ENCODE data around the gene METTL16.

Gene METTL16

GRCh38 chr17:2372180-2372579, 139.5 kb downstream of the METTL16 start:
- Histone ChIP-seq H3K9me3 (ENCODE audit: control insufficient read depth, low read depth, low read length) (no peaks in the 10 kb centered on the region), H3K27me3 (ENCODE audit: control insufficient read depth, insufficient read depth, low read length) (no peaks in the 10 kb centered on the region), H3K36me3 (ENCODE audit: control insufficient read depth, low read depth, low read length) (no peaks in the 10 kb centered on the region), H3K9ac (ENCODE audit: low read length) (no peak overlapping the region), H3K4me1 (ENCODE audit: control insufficient read depth, low read depth, low read length) (no peaks in the 10 kb centered on the region), H3K4me3 (ENCODE audit: low read length) (no peak overlapping the region), H3K27ac (ENCODE audit: low read length) (no peak overlapping the region)

- no peaks in the 10 kb centered on the region for H3K9me3 ChIP-seq (ENCODE audit: control insufficient read depth, low read depth, low read length)
- H3K27ac ChIP-seq (ENCODE audit: low read length), result no peak overlapping the region
- no peaks in the 10 kb centered on the region for H3K4me1 ChIP-seq (ENCODE audit: control insufficient read depth, low read depth, low read length)
- H3K9ac ChIP-seq (ENCODE audit: low read length), result no peak overlapping the region
- no peaks in the 10 kb centered on the region for H3K27me3 ChIP-seq (ENCODE audit: control insufficient read depth, insufficient read depth, low read length)
- no peaks in the 10 kb centered on the region for H3K36me3 ChIP-seq (ENCODE audit: control insufficient read depth, low read depth, low read length)
- no peak overlapping the region for H3K4me3 ChIP-seq (ENCODE audit: low read length)
Observed at GRCh38 chr17:2371183-2372130, 140.2 kb downstream of the METTL16 start.

- Histone ChIP-seq H3K27ac (ENCODE audit: low read length) (no peak overlapping the region), H3K27me3 (ENCODE audit: control insufficient read depth, insufficient read depth, low read length) (no peaks in the 10 kb centered on the region), H3K4me3 (ENCODE audit: low read length) (no peak overlapping the region), H3K9ac (ENCODE audit: low read length) (no peak overlapping the region), H3K9me3 (ENCODE audit: control insufficient read depth, low read depth, low read length) (no peaks in the 10 kb centered on the region), H3K36me3 (ENCODE audit: control insufficient read depth, low read depth, low read length) (no peaks in the 10 kb centered on the region), H3K4me1 (ENCODE audit: control insufficient read depth, low read depth, low read length) (no peaks in the 10 kb centered on the region)
Observed at GRCh38 chr17:2370211-2370589, 141.5 kb downstream of the METTL16 start.

GRCh38 chr17:2369551-2370210, 142.0 kb downstream of the METTL16 start:
- no peaks in the 10 kb centered on the region for H3K9me3 ChIP-seq (ENCODE audit: control insufficient read depth, low read depth, low read length)
- H3K9ac ChIP-seq (ENCODE audit: low read length), result no peak overlapping the region
- H3K4me3 ChIP-seq (ENCODE audit: low read length), result no peak overlapping the region
- no peaks in the 10 kb centered on the region for H3K36me3 ChIP-seq (ENCODE audit: control insufficient read depth, low read depth, low read length)
- no peaks in the 10 kb centered on the region for H3K27me3 ChIP-seq (ENCODE audit: control insufficient read depth, insufficient read depth, low read length)
- no peaks in the 10 kb centered on the region for H3K4me1 ChIP-seq (ENCODE audit: control insufficient read depth, low read depth, low read length)
- no peak overlapping the region for H3K27ac ChIP-seq (ENCODE audit: low read length)

- Histone ChIP-seq H3K36me3 (ENCODE audit: control insufficient read depth, low read depth, low read length) (no peaks in the 10 kb centered on the region), H3K9ac (ENCODE audit: low read length) (no peak overlapping the region), H3K4me3 (ENCODE audit: low read length) (no peak overlapping the region), H3K4me1 (ENCODE audit: control insufficient read depth, low read depth, low read length) (no peaks in the 10 kb centered on the region), H3K27ac (ENCODE audit: low read length) (no peak overlapping the region), H3K27me3 (ENCODE audit: control insufficient read depth, insufficient read depth, low read length) (no peaks in the 10 kb centered on the region), H3K9me3 (ENCODE audit: control insufficient read depth, low read depth, low read length) (no peaks in the 10 kb centered on the region)
Observed at GRCh38 chr17:2369039-2369438, 142.6 kb downstream of the METTL16 start.

- Histone ChIP-seq H3K4me1 (ENCODE audit: control insufficient read depth, low read depth, low read length) (no peaks in the 10 kb centered on the region), H3K36me3 (ENCODE audit: control insufficient read depth, low read depth, low read length) (peaks cover 2% of the 10 kb centered on the region), H3K4me3 (ENCODE audit: low read length) (no peak overlapping the region), H3K27me3 (ENCODE audit: control insufficient read depth, insufficient read depth, low read length) (no peaks in the 10 kb centered on the region), H3K9ac (ENCODE audit: low read length) (no peak overlapping the region), H3K27ac (ENCODE audit: low read length) (no peak overlapping the region), H3K9me3 (ENCODE audit: control insufficient read depth, low read depth, low read length) (no peaks in the 10 kb centered on the region)
Observed at GRCh38 chr17:2368359-2368758, 143.3 kb downstream of the METTL16 start.

GRCh38 chr17:2366747-2367494, 144.8 kb downstream of the METTL16 start:
- Histone ChIP-seq H3K27me3 (ENCODE audit: control insufficient read depth, insufficient read depth, low read length) (no peaks in the 10 kb centered on the region), H3K9ac (ENCODE audit: low read length) (no peak overlapping the region), H3K27ac (ENCODE audit: low read length) (no peak overlapping the region), H3K4me1 (ENCODE audit: control insufficient read depth, low read depth, low read length) (no peaks in the 10 kb centered on the region), H3K4me3 (ENCODE audit: low read length) (no peak overlapping the region), H3K36me3 (ENCODE audit: control insufficient read depth, low read depth, low read length) (peaks cover 3% of the 10 kb centered on the region), H3K9me3 (ENCODE audit: control insufficient read depth, low read depth, low read length) (no peaks in the 10 kb centered on the region)

All from iPS-18a (cell line).